NCI-H345 (cell line): ENCODE results near the gene OR51V1.
"Not testable (repeated sequence)": the region's sequence is repeated elsewhere in the genome, so short reads cannot be mapped to it uniquely, and the experiment has no call there.

ENCODE experiments used
- DNase-seq: peaks from one replicate; lab custom pipeline; 2025; lab: John Stamatoyannopoulos, UW

The OR51V1 gene

DNA sequence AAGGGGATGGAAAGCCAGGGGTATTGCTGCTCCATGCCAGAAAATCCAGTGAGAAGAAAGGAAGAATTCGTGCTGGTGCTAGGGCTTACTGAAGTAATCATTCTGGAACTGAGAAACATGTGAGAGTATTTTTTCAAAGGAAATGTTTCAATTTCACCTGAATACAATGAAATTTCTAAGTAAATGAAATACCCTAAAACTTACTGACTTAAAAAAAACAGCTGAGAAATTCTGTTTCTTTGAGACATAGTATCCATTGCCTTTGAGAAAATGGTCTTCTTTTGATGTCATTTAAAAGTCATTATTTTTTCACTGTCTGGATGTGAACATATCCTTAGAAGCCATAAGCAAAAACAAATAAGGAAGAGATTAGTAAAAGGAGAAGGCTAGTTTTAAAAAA lies at the start of gene OR51V1:
OR51V1 (minus strand) TSS at position 101 of the 400 bp plus-strand sequence; CDS start at position 101, 0 bp downstream.
- no peak for DNase-seq

DNA sequence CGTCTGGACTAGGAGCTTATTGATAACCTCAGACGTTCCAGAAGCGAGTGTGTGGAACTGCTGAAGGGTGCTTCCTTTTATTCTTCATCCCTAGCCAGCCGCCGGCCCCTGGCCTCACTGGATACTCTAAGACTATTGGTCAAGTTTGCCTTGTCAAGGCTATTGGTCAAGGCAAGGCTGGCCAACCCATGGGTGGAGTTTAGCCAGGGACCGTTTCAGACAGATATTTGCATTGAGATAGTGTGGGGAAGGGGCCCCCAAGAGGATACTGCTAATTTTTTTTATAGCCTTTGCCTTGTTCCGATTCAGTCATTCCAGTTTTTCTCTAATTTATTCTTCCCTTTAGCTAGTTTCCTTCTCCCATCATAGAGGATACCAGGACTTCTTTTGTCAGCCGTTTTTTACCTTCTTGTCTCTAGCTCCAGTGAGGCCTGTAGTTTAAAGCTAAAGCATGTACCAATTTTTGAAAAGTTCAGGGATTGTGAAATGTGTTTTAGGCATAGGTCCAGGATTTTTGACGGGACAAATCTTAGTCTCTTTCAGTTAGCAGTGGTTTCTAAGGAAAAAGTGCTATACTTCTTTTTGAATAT lies 49.4 kb upstream of the OR51V1 start, which contains the start of gene HBG1:
HBG1 (minus strand) TSS at position 51 of the 590 bp plus-strand sequence. CDS start 53 bp downstream, outside the sequence.
- not testable (repeated sequence) for DNase-seq

DNA sequence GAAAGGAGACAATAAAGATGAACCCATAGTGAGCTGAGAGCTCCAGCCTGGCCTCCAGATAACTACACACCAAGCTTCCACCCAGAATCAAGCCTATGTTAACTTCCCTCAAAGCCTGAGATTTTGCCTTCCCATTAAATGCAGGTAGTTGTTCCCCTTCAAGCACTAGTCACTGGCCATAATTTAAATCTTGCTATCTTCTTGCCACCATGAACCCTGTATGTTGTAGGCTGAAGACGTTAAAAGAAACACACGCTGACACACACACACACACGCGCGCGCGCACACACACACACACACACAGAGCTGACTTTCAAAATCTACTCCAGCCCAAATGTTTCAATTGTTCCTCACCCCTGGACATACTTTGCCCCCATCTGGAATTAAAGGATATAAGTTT lies 48.0 kb upstream of the OR51V1 start:
- DNase-seq = not testable (repeated sequence)

GRCh38 chr11:5247472-5248192 lies 47.1 kb upstream of the OR51V1 start:
- no peak for DNase-seq

GRCh38 chr11:5246772-5247471 lies 46.4 kb upstream of the OR51V1 start:
- DNase-seq = no peak

DNA sequence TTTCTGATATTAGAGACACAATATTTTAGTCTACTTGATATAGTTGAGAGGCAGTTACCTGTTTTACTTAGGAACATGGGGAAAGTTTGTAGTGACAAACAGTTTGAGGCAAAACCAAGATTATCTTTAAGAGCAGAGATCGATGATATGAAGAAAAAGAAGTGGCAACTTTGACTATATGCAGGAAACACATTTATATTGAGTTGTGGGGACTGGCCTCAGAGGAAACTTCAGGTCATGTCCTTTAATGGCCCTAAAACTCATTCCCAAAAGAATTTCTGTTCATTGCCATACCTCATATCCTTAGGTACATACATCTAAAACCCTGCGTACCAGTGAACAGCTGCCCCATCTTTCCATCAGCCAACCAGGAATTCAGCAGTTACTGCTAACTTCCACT lies 44.7 kb upstream of the OR51V1 start:
- DNase-seq = no peak

DNA sequence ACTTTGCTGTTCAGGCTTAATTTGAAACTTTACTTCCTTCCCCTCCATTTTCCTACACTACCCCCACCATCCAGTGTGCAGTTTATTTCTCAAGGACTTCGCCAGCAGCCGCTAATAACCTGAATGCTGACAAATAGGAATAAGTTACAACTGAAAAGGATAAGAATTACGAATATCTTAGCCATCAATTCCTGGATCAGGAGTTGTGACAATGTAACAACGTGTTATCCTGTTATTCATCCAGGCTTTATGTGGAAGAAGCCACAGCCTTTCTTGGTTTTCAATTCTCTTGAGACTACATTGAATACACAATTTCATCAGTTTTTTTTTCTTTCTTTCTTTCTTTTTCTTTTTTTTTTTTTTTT lies 43.3 kb upstream of the OR51V1 start:
- no peak for DNase-seq

- DNase-seq = no peak
Observed at GRCh38 chr11:5242933-5243815, 42.7 kb upstream of the OR51V1 start.

DNA sequence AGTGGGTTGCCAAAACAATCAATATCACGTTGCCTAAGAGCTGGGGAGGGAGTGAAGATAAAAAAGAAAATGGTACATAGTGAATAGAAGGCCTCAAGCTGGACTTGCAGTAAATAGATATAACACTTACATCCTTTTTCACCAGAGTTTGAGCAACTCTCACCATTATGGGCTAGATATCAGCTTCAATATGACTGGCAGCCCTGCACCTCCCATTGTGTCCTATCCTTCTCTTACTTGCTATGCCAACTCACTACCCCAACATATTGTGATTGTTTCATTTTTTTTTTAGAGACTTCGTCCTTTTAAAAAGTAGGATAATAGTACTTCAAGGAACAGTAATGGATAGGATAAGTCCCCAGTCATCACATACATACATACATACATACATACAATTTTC lies 41.7 kb upstream of the OR51V1 start:
- DNase-seq = no peak

- no peak for DNase-seq
Observed at GRCh38 chr11:5241458-5241857, 41.0 kb upstream of the OR51V1 start.

DNA sequence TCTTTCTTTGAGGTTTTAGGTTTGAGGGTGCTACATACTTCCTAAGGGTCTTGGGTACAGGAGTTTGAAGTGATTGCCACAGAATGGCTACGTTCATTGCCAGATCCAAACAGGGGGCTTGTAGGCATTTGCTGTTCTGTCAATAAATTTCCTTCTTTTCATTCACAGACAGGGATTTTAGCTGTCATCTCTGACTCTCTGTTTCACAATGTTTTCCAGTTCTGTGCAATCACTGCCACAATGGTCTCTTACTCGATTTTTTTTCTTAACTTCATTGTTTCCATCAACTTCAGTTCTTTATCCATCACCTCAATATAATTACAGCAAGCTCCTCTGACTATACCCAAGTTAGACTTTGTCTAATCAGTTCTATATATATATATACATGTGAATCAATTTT lies 40.0 kb upstream of the OR51V1 start:
- no peak for DNase-seq

GRCh38 chr11:5240056-5240455 lies 39.6 kb upstream of the OR51V1 start:
- DNase-seq = no peak

GRCh38 chr11:5239046-5239445 lies 38.6 kb upstream of the OR51V1 start:
- no peak for DNase-seq

GRCh38 chr11:5238486-5238885 lies 38.0 kb upstream of the OR51V1 start:
- DNase-seq = no peak

DNA sequence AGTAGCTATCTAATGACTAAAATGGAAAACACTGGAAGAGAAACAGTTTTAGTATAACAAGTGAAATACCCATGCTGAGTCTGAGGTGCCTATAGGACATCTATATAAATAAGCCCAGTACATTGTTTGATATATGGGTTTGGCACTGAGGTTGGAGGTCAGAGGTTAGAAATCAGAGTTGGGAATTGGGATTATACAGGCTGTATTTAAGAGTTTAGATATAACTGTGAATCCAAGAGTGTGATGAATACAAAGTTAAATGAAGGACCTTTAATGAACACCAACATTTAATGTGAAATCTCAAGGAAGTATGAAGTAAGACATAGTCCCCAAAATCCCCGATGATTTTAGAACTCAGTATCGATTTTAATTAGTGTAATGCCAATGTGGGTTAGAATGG lies 36.9 kb upstream of the OR51V1 start:
- DNase-seq = no peak

DNA sequence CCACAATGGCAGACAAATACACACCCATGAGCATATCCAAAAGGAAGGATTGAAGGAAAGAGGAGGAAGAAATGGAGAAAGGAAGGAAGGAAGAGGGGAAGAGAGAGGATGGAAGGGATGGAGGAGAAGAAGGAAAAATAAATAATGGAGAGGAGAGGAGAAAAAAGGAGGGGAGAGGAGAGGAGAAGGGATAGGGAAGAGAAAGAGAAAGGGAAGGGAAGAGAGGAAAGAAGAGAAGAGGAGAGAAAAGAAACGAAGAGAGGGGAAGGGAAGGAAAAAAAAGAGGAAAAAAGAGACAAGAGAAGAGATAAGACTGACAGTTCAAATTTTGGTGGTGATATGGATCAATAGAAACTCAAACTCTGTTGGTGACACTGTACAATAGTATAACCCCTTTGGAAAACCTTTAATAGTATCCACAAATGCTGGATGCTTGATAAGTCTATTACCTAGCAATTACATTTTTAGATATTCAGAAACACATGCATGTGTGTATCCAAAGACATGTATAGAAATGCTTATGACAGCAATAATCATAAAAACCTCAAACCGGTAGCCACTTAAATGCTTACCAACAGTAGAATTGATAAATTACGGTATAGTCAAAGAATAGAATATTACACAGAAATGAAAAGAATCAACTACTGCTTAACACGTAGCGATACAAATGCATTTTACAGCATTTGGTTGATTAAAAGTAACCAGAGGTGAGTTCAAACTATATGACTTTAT lies 35.0 kb upstream of the OR51V1 start:
- DNase-seq = no peak

GRCh38 chr11:5234381-5234834 lies 33.9 kb upstream of the OR51V1 start, which contains the start of gene HBD:
TSS of gene HBD (minus strand) at chr11:5234483. CDS start at chr11:5234433, 50 bp downstream.
- no peak for DNase-seq

DNA sequence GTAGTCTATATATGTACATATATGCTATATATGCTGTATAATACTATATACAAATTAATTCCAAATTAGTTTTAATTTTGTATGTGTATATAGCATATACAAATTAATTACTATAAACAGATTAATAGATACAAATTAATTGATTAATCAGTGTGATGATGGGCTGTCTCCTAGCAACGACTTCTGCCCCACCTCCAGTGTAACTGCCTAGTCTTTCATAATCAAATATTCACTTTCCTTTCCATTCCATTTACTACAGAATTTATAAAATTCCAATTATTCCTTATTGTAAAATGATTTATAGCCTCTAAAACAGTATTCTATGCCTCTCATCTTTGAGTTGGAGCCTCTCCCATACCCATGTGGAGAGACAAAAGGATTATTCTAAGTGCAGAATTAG lies 32.8 kb upstream of the OR51V1 start:
- no peak for DNase-seq

GRCh38 chr11:5232821-5233220 lies 32.3 kb upstream of the OR51V1 start:
- no peak for DNase-seq

- DNase-seq = no peak
Observed at GRCh38 chr11:5232176-5232575, 31.7 kb upstream of the OR51V1 start.

- DNase-seq = no peak
Observed at GRCh38 chr11:5231111-5231510, 30.6 kb upstream of the OR51V1 start.
